ENCODE measurements around the gene DPPA3. TPM values are rescaled to one million over a fixed set of nuclear protein-coding genes. Genes with fewer than 3 reads are reported as not detected.
"Not testable (repeated sequence)": the region's sequence is repeated elsewhere in the genome, so short reads cannot be mapped to it uniquely, and the experiment has no call there.

Gene DPPA3
- polyA plus RNA-seq, 5 donors, result not detected

DNA sequence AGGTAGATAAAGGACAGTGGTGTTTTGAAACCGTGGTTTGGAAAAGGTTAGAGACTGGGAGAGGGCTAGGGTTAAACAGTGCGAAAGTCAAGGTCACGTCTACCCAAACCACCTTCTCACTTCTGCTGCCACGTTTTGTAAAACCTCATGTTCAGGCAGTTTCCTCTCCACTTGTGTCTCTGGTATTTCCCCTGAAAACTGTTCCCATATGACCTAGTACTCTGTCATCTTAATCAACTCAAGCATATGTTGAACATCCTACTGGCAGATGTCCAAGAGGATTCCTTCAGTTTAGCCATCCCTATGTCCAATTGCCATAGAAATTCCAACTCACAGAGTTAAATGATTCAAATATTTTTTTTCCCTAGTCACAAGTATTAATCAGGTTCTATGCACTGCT is 18.5 kb downstream of the DPPA3 start:
- no peak for DNase-seq

- not testable (repeated sequence) for DNase-seq
Measured at GRCh38 chr12:7730984-7731383, 19.8 kb downstream of the DPPA3 start.

DNA sequence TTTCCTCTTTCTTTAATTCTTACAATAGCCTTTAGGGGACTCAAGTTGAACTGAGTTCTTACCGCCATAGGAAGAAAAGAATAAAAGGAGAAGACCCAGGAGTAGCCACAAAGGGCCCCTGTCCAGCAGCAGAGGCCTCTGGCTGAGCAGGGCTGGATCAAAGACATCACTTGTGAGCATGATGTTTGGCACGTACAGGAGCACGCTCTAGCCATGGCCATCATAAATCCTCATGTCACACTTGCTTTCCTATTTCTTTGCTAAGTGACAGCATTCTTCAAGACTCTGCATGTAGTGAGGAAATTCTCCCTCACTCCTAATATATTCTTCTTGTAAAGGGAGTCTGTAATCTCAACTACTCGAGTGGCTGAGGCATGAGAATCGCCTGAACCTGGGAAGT is 20.3 kb downstream of the DPPA3 start:
- DNase-seq, result no peak

DNA sequence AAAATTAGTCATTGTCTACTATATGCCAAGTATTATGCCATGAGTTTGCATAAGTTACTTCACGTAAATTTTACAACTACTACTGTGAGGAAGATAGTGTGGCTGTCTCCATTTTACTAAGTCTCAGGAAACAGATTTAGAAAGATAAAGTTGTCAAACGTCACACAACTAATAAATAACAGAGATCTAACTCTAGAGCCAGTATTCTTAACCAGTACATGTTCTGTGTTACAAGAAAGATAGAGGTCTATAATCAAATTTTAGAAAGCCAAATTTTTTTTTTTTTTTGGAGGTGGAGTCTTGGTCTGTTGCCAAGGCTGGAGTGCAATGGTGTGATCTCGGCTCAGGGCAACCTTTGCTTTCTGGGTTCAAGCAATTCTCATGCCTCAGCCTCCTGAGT is 21.8 kb downstream of the DPPA3 start:
- DNase-seq, result no peak

DNA sequence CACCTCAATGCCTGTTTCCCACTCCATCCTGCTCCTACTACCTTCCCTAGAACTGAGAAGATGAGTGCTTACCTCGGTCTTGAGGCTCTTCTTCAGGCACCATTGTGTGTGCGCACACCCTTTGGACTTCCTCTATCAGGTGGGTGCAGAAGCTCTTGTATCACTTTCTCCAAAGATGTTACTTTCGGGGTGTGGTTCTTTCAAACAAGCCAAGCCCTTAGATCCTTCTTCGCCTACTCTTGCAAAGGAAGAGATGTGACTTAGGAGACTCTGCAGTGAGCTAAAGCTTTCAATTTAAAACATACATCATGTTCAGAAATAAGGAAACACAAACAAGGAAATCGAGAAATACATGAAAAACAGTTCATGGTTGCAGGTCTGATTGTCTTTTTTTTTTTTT is 36.0 kb downstream of the DPPA3 start, which contains the start of gene CLEC4C:
TSS of gene CLEC4C (minus strand) at position 130 of the 400 bp plus-strand sequence. CDS start at position 103, 27 bp downstream.
- no peak for DNase-seq

DNA sequence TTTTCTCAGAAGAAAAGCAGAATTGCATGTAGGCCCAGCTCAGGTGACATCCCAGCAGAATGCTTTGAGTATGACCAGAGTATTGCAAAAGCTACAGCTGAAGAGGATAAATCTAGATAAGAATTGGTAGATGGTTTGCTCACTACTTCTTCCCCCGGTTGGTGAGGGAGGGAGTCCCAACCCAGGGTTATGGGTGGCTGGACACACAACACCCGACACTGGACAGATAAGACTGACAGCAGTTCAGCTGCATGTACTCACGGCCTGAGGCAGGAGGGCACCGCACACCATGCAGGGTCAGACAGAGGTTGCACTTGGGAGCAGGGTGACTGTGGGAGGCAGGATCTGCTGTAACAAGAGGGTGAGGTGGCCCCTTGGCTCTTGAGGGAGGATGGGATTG is 37.6 kb downstream of the DPPA3 start:
- DNase-seq, result no peak

- no peak for DNase-seq
Measured at GRCh38 chr12:7749442-7749841, 38.2 kb downstream of the DPPA3 start.

DNA sequence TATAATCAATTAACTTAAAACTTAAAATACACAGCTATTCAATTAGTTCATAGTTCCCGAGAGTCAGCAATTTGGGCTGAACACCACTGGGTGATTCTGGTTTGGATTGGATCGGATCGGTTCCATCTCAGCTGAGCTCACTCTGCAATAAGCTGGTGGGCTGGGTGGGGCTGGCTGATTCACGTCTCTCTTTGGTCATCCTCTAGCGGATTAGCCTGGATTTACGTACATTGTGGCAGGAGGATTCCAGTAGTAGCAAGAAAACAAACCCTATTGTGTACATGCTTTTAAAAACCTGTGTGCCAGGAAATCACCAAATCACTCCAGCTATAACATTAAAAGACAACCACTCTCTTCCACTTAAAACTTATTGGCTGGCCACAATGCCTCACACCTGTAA is 39.1 kb downstream of the DPPA3 start:
- no peak for DNase-seq

DNA sequence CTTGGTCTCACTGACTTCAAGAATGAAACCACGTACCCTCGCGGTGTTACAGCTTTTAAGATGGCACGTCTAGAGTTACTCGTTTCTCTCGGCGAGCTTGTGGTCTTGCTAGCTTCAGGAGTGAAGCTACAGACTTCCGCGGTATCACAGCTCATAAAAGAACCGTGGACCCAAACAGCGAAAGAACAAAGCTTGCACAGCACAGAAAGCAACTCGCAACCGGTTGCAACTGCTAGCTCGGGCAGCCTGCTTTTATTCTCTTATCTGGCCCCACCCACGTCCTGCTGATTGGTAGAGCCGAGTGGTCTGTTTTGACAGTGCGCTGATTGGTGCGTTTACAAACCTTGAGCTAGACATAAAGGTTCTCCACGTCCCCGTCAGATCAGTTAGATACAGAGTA is 40.2 kb downstream of the DPPA3 start:
- DNase-seq, result no peak

- DNase-seq, result not testable (repeated sequence)
Measured at GRCh38 chr12:7751941-7752922, 41.0 kb downstream of the DPPA3 start.

GRCh38 chr12:7755668-7756067 is 44.4 kb downstream of the DPPA3 start:
- DNase-seq, result not testable (repeated sequence)

- DNase-seq, result no peak
Measured at GRCh38 chr12:7756993-7757392, 45.8 kb downstream of the DPPA3 start.

GRCh38 chr12:7758766-7759140 is 47.5 kb downstream of the DPPA3 start:
- no peak for DNase-seq

Other genes starting within 250 kb of the DPPA3 start
- 10 to 100 TPM; 13.0 to 18.2 (median 14.8) TPM for gene CD163, start 207.7 kb upstream of the DPPA3 start, polyA plus RNA-seq (ENCODE audit: insufficient read depth in 1 of 5, insufficient read length in 5 of 5, low replicate concordance in 1 of 5)
- not detected for gene APOBEC1, start 45.5 kb upstream of the DPPA3 start, polyA plus RNA-seq (ENCODE audit: insufficient read depth in 1 of 5, insufficient read length in 5 of 5, low replicate concordance in 1 of 5)
- gene GDF3, start 15.7 kb upstream of the DPPA3 start, polyA plus RNA-seq (ENCODE audit: insufficient read depth in 1 of 5, insufficient read length in 5 of 5, low replicate concordance in 1 of 5), result under 1 TPM in 1 of 5 donors, not detected in 4; 0.12 TPM
- gene CLEC4C, start 35.9 kb downstream of the DPPA3 start, polyA plus RNA-seq (ENCODE audit: insufficient read depth in 1 of 5, insufficient read length in 5 of 5, low replicate concordance in 1 of 5), result under 1 TPM in 4 of 5 donors, not detected in 1; 0.18 to 0.31 (median 0.18) TPM
- gene NANOGNB, start 53.8 kb downstream of the DPPA3 start, polyA plus RNA-seq (ENCODE audit: insufficient read depth in 1 of 5, insufficient read length in 5 of 5, low replicate concordance in 1 of 5), result not detected
- gene NANOG, start 78.0 kb downstream of the DPPA3 start, polyA plus RNA-seq (ENCODE audit: insufficient read depth in 1 of 5, insufficient read length in 5 of 5, low replicate concordance in 1 of 5), result under 1 TPM; 0.16 to 0.53 (median 0.18) TPM
- under 1 TPM; 0.16 to 0.85 (median 0.60) TPM for gene SLC2A14, start 161.5 kb downstream of the DPPA3 start, polyA plus RNA-seq (ENCODE audit: insufficient read depth in 1 of 5, insufficient read length in 5 of 5, low replicate concordance in 1 of 5)
- 10 to 100 TPM; 21.1 to 43.8 (median 37.1) TPM for gene SLC2A3, start 224.8 kb downstream of the DPPA3 start, polyA plus RNA-seq (ENCODE audit: insufficient read depth in 1 of 5, insufficient read length in 5 of 5, low replicate concordance in 1 of 5)

Measured in right lung (tissue), 5 donors.